Stimulated activated CD8-positive, alpha-beta memory T cell treated with anti-CD3 and anti-CD28 coated beads, Interleukin-15, amount 100 ng/mL, for 4 hours (primary cell): ENCODE data around the gene BHLHE41.

Experiments
- DNase-seq, 2 donors: peaks; one replicate each; pipeline ENCODE4 v3.0.0-alpha.2; 2020; ENCODE audit warnings: low read depth in 2 of 2

The BHLHE41 gene

DNA sequence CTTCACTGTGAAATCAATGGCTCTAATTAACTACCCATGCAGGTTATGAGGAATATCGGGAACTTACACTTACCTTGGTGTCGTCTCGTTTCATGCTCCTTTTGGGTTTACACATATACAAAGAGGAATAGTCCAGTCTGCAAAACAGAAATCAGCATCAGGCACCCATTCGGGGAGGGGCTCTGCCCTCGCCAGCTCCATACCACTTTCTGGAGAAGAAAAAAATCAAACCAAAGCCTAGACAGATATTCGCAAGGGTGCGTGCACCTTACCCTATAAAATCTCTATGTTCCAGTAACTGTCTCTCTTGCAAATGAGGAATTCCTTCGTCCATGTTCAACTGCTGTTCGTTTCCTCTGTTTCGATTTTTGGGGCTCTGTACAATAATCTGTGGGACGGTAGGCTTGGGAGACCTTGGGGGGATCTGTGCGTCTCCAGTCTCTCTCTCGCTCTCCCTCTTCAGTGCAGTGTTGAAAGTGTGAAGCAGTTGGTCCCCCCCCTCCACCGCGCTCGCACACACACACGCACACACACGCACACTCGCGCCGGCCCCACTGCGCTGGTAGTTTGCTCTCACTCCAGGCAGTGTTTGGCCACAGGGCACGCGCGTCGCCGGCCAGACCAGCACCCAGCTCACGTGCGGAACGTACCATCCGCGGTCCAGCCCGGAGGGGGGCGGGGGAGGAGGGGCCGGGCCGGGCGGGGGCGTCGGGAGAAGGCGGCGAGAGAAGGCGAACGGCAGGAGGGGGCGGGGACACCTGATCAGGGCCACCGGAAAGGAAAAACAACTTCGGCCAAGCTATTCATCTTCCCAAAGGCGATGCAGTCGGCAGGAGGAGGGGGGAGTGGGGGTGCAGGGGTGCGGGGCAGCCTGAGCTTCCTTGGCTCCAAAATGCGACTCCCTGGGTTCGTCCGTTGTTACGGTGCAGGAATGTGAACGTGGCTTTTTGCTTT is at the start of gene BHLHE41:
Gene BHLHE41, minus strand, starts transcription at position 592 of the 954 bp plus-strand sequence. Its CDS starts 258 bp downstream, at position 334.
- no peak for DNase-seq

DNA sequence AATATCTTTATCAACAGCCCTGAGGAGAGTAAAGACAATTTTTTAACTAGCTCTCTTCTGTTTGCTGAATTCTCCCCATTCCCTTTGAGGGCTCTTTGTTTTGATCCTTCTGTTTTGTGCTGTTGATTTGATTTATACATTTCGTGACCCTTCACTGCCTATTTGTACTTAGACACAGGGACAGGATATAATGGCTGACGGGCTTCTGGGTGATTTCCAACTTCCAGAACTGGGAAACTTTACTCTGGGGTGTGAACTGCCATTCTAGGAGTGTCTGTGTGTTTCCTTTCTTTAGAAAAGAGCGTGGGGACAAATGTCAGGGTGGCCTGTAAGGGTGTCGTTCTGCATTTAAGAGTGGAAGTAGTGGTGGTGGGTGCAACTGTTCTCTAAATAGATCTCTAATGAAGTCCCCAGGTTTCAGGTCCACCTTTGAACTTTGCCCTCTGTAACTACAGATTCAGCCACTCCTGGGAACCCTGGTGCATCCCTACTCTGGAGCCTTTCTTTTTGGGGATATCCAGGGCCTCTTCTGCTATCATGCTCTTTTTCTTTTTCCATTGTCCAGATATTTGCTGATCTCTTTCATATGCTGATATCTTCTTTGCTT is 48.2 kb upstream of the BHLHE41 start:
- DNase-seq, result no peak

DNA sequence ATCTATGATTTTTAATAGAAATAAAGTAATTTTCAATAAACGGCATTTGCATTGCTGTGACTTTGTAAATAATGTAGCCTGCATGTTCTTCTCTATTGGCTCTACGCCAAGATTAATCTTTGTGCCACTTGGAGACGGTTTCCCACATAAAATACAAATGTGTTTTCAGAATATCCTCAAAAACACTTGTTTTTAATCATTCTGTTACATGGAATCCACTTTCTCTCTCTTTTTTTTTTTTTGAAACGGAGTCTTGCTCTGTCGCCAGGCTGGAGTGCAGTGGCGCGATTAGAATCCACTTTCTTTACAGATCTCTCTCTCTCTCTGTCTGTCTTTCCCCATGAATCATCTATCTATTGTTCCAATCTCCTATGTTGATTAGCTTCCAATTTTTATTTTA is 47.7 kb upstream of the BHLHE41 start:
- DNase-seq, result no peak

DNA sequence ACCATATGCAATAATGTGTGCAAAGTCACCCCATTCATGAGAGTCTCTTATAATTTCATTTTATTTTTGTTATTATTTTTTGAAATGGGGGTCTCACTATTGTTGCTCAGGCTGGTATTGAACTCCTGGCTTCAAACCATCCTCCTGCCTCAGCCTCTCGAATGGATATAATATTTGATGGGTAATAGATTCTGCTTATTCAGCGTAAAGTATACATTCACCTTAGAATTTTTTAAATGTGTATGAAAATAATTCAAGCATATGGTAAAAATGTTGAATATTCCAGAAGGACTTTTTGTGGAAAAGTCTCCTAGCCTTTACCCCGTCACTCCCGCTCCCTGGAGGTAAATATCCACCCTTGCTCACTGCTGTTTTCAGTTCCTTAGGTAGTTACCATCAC is 47.2 kb upstream of the BHLHE41 start:
- no peak for DNase-seq

DNA sequence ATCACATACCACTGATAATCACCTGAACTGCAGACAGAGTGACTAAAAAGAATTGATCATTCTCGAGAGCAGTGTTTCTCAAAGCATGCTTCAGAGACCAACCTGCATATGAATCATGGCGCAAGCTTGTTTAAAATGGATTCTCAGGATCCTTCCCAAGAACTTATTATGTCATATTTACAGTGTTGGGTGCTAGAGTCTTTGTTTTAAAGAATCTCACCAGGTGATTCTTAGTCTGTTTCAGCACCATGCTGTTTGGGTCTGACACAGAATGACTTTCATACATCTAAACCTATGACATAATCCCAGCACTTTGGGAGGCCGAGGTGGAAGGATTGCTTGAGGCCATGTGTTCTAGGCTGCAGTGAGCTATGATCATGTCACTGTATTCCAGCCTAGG is 39.3 kb upstream of the BHLHE41 start:
- no peak for DNase-seq

DNA sequence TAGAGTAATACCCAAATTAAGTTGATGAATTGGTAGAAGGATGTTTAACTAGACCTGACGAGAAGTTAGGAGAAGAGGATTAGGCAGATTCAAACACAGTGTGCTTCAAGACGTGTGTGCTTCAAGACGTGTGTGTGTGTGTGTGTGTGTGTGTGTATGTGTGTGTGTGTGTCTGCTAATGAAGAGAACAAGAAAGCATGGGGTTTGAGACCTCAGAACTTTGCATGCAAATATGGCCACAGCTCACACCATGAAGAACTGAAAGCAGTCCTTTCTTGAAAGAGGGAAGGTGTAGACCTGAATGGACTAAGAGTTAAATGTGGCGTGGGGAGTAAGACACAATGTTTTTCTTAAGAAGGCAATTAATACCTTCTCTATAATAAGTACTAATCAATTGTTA is 38.1 kb upstream of the BHLHE41 start:
- no peak for DNase-seq

DNA sequence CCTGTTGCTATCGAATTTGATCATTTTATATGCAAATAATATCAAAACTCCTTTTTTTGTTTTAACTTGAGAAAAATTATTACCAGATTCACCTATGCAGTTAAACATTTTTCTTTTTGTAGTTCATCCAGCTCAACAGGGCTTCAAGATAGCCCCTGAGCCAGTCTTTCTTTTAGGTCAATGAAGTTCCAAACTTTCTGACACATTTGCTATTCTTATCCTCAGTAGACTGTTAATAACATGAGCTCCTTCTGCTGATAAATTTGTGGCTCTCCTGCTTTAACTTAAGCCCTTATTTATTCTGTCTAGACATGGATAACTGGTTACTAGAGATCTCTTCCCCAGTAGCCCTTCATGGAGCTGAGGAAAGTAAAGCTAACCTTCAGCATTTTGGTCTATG is 37.3 kb upstream of the BHLHE41 start:
- no peak for DNase-seq

DNA sequence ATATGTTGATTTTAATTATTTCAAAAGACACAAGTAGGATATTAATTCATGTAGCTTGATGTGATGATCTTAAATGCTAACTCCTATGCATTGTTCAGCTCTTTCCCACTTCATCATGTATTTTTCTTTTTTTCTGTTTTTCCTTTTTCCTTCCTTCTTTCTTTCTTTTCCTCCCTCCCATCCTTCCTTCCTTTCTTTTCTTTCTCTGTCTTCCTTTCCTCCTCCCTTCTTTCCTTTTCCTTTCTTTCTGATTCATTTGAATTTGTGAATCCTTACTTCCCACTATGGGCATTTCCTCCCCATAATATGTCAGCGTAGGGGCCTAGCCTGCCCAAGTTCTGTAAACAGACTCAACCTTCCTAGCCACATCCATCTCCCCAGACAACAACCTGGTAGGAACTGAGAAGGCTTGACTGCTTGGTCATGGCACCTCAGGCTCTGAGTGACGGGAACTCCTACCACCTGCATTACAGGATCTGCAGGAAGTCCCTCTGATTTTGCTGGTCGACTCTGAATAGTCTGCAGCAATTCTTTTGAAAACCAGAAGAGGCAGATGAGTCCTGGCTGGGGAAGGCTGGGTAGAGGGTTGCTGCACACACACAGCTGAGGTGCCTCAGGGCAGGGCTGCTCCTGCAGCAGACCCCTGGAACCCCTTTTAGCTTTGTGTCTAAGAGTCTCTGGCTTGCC is 33.4 kb upstream of the BHLHE41 start:
- no peak for DNase-seq

DNA sequence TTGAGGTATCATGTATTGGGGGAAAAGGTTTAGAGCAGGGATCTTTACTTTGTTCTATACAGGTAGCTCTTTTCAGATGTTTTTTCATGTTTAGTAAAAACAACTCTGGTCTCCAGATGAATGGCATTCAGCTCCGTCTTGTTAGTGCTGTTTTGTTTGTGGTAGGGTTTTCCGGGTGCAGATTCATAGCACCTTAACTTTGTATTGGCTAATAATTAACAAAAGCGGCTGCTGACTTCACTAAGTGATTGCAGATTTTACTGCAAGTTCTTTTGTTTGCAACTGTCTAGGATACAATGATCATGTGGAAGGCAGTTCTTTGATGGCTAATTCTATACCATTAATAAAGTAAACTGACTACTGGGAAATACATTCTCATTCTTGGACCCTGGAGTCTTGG is 32.2 kb upstream of the BHLHE41 start:
- DNase-seq, result no peak

DNA sequence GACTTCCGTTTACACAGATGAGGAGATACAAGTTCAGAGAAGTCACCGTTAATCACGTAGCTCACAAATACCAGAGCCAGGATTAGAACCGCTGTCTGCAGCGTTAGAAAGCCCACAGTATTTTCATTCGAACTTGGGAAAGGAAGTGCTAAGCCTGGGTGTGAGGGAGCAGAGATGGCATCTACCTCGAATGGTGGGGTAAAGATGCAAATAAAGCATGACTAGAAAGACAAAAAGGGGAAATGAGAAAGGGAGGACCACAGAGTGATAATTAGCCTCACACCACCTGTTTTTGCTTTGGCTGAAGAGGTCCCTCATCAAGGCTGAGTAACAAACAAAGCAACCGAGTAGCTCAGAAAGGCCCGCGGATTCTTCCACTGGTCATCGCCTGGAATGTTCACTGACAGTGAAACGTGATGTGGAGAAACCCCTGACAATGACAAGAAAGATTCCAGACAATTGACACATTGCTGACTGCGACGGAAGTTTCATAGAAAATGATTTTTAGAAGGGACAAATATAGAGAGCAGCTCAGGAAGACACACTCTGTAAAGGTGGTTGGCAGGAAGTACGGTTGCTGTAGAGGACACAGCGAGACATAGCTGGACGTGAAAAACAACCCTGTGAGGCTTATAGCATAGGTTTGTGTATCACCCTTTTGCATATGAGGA is 31.5 kb upstream of the BHLHE41 start:
- no peak for DNase-seq

DNA sequence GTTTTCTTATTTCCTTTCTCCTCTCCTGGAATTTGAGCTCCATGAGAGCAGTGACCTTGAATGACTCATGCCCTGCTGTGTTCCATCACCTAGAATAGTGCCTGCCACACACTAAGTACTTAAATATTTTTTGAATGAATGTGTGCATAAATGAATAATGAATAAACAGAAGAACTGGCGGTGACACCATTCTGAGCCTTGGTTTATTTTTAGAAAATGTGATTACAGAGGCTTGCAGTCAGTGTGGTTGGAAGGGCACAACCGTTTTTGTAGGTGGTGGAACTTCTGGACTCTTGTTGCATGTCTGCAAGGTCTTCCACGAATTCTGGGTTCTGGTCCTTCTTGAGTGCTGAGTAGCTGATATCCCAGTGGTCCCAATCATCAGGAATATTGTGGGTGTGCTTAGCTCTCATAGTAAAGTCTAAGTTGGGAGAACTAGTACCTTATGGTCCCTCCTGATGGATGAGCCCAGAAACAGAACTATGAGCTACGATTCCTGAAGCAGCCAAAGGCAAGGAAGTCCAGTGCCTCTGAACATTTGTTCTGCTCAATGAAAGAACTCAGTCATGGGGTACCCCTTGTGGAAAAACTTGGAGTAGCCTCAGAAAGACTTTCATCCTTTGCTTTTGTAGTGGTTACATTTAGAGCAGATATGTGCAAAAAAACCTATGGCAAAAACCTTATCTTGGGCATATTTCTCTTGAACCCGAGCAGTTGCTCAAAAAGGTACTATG is 28.8 kb upstream of the BHLHE41 start:
- no peak for DNase-seq

DNA sequence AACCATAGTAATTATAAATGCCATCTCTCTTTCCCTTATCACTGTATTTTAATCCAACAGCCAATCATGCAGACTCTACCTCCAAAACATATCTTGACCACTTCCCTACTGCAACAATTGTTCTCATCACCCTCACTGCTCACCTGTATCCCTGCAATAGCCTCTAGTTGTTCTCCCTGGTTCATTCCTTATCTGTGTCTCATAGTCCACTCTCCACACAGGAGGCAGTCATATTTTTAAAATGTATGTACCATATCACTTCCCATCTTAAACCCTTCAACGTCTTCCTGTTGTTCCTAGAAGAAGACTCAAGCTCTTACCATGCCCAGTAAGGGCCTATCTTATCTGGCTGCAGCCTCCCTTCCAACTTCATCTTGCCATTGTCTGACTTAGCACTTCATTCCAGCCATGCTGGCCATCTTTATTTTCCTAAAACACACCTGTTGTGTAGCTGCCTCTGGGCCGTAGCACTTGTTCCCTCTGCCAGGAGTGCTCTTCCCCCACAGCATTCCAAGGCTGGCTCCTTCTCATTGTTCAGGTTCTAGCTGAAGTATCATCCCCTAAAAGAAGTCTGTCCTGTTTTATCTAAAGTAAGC is 27.8 kb upstream of the BHLHE41 start:
- DNase-seq, result no peak

DNA sequence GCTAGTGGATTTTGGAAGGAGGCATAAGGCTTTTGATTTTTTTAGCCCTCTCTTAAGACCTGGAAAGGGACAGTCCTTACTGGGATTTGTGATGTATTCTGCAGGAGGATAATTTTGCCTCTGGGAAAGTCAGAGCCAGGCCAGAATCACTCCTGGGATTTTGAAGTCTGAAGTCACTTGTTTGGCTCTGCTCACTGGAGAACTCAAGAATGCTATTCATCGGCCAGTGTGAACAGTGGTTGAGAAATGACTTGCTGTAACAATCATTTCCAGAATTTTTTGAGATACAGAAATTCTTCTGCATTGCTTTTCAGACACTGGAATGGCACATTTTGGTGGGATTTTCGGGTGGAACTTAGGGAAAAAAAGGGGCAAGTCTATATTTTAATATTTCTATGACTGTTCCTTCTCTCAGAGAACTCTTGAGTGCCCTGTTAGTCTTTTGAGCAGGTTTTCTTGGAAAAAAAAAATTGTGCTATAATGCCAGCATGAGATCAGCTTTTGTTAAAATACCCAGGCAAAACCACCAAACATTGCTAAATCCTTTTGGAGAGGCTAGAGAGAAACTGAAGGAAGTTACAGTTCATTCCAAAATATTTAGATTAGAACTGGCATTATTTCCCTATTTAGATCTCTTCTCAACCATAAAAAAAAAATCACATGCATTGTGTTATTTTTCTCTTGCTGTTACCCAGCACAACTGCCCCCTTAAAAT is 26.1 kb upstream of the BHLHE41 start:
- DNase-seq, result no peak

DNA sequence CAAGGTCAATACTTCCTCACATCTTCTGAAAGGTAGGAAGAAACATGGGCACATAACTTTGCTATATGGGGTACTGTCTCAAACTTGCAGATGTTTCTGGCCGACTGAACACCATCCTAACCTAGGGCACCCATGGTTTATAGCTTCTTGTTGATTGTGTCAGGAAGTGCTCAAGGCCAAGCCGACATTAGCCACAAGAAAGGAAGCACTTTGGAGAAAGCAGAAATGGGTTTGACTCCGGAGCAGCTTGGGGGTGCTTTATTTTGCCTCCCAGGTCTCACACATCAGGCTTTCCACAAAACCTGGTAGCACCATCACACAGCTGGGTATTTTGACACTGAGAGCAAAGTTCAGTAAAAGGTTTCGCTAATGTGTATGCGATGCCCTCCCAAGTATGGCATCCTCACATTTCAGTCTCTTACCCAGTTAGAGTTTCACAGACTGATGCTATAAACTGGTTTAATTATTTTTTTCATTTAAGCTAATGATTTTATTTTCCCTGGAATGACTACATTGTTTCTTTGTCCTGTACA is 25.2 kb upstream of the BHLHE41 start:
- no peak for DNase-seq

DNA sequence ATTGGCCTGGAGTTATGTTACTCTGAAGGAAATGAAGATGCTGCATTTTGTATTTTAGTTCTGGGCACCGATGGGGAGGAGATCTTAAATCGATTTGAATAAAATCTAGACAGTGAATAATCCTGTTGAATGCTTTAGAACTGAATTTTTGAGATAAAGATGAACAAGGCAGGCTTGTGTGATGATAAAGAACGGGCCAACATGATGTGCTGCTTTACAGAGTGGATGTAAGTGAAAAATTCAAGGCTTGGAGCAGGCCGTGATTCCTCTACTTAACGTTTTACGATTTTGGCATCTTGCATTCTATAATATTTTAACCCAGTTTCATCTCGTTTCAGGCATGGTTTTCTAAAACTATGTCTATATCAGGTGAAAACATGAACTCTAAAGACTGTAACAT is 23.5 kb upstream of the BHLHE41 start:
- no peak for DNase-seq

DNA sequence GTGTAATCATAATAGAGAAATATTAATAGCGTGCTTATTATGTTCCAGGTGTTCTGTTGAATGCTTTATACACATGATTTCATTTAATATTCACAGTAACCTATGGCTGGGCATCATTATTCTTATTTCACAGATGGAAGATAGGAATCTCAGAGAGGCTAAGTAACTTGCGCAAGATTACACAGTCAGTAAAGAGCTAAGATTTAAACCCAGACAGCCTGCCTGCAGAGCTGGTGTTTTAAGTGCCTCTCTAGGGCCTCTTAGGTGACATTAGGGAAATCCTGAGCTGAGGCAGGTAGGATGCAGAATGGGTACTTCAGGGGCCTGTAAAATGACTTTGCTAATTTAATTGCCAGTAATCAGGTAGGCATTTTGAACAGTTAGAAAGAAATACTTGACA is 18.5 kb upstream of the BHLHE41 start:
- no peak for DNase-seq

DNA sequence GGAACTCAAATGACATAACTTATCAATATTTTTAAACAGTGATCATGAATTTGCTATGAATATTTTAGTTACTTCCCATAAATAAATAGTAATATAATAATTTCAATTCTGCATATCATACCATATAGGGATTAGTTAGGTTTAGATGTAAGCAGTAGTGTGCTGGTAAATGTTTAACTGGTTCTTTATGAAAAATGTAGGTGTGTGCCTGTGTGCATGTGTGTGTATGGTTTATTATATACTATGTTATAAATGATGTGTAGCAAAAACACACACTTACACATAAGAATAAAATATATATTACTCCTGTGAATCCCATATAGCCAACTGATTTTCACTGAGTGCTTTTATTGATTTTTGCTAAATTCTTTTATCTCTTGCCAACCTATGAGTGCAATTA is 14.0 kb upstream of the BHLHE41 start:
- no peak for DNase-seq

DNA sequence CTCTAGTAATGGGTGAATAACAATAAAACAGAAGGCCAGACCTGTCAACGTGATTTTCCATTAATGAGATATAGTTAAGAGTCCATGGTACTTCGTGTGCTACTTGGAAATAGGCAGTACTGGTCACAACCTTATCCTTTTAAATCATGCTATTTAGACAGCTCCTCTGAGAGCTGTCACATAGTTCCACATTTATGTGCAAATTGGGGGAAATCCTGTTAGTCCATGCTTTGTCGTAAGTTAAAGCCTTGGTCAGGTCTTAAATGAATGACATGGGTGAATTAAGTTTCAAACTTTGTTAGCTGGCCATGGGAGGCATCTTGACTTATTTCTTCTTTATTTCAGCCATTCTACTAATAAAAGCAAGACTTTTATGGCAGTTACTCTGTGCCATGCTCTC is 11.9 kb upstream of the BHLHE41 start:
- no peak for DNase-seq

DNA sequence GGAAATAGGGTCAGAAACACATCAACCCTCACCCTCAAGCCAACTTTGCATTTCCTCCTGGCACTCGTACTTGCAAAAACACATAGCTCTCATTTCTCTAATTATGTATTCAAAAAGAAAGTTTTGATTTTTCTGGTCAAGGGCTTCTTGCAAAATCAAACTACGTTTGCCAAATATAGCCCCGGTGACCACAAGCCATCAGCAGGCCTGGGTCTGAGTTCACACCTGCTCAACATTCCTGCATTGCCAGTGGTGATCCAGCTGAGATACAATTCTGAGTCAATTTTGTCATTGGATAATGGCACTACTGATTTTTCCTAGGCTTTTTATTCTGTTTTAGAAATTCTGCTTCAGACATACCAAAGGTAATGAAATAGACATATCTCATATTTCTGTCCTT is 10.7 kb upstream of the BHLHE41 start:
- DNase-seq, result no peak

DNA sequence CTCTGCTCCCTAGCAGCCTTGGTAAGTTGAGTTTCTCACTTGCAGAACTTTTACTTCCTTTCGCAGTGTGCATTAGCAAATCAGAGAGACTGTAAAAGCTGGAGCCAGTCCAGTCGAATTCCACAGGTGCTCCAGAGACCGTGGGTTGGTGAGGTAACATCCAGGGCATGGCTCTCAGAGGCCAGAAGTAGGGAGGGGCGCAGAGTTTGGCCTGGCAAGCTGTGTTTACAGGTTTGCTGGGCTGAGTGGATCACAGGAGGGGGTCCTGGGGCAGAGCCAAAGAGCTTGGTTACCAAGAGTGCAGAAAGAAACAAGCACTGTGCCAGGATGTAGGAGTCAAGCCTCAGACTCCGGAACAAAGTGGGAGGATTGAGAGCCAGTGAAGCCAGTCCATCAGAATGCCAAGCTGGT is 10.2 kb upstream of the BHLHE41 start:
- no peak for DNase-seq
